SU-DHL-6 (cell line): Measurements from ENCODE around the gene BRD1.

Source experiments
- H2AFZ ChIP-seq: fragments of 200-600 bp; sonication (generic); 2 replicates; pipeline ENCODE4 v1.6.1; 2014; ENCODE audit warnings: low read depth, mild to moderate bottlenecking, moderate library complexity, mixed read lengths, antibody characterized with exemption, low read length; ENCODE audit not compliant: severe bottlenecking
- H3F3A ChIP-seq: fragments of 200-600 bp; shearing (Covaris generic); 2 replicates; pipeline ENCODE4 v1.6.0; 2016; ENCODE audit warnings: antibody characterized with exemption, mild to moderate bottlenecking; ENCODE audit not compliant: insufficient read depth
- H3K27ac ChIP-seq: fragments of 200-600 bp; sonication (generic); 2 replicates; pipeline ENCODE4 v1.5.1; 2016; ENCODE audit warnings: low read depth, mild to moderate bottlenecking, low read length, moderate library complexity, mixed read lengths
- H3K27me3 ChIP-seq: fragments of 200-600 bp; sonication (generic), shearing (Covaris generic); 2 replicates; pipeline ENCODE4 v1.6.0; 2014; ENCODE audit warnings: mild to moderate bottlenecking, low read length
- H3K36me3 ChIP-seq: fragments of 200-600 bp; sonication (generic); 2 replicates; pipeline ENCODE4 v1.6.1; 2014; ENCODE audit warnings: mild to moderate bottlenecking, low read length, mixed read lengths
- H3K4me2 ChIP-seq: fragments of 300-600, 200-600 bp; shearing (Covaris generic), sonication (generic); 2 replicates; pipeline ENCODE4 v1.6.0; 2014; ENCODE audit warnings: low read length, low read depth, mild to moderate bottlenecking; ENCODE audit not compliant: poor library complexity, severe bottlenecking
- H3K4me3 ChIP-seq: fragments of 200-600 bp; sonication (generic); 2 replicates; pipeline ENCODE4 v1.5.1; 2014; ENCODE audit warnings: antibody characterized with exemption, low read length, mild to moderate bottlenecking, mixed read lengths; ENCODE audit not compliant: insufficient read depth, poor library complexity, severe bottlenecking
- H3K79me2 ChIP-seq: fragments of 200-600 bp; sonication (generic); 2 replicates; pipeline ENCODE4 v1.6.1; 2014; ENCODE audit warnings: mild to moderate bottlenecking, low read length, moderate library complexity; ENCODE audit not compliant: insufficient read depth
- H3K9ac ChIP-seq: fragments of 200-600 bp; sonication (generic); 2 replicates; pipeline ENCODE4 v1.7.0; 2014; ENCODE audit warnings: mild to moderate bottlenecking, low read length
- H3K9me2 ChIP-seq: fragments of 200-600 bp; sonication (generic); replicated peaks from 2 replicates; pipeline ENCODE4 v1.6.1; 2014; ENCODE audit warnings: low read length; ENCODE audit not compliant: insufficient read depth
- H3K9me3 ChIP-seq: fragments of 200-600 bp; sonication (generic); 2 replicates; pipeline ENCODE4 v1.6.1; 2014; ENCODE audit warnings: low read length, mixed read lengths; ENCODE audit not compliant: insufficient read depth
- H4K20me1 ChIP-seq: fragments of 200-600 bp; sonication (generic); 2 replicates; pipeline ENCODE4 v1.6.1; 2014; ENCODE audit warnings: low read depth, mild to moderate bottlenecking, antibody characterized with exemption, low read length, moderate library complexity, mixed read lengths
- EZH2phosphoT487 ChIP-seq: fragments of 200-600 bp; sonication (generic), shearing (Covaris generic); conservative IDR thresholded peaks from 2 replicates; pipeline ENCODE4 v1.6.1; 2018; ENCODE audit warnings: mild to moderate bottlenecking, antibody characterized with exemption, low read length, moderate library complexity, mixed read lengths
- TF ChIP-seq, protein P1 (sequence below): fragments of 200-600 bp; sonication (generic); IDR thresholded peaks from one replicate; pipeline ENCODE4 v1.5.1; 2017; ENCODE audit warnings: antibody characterized with exemption, mild to moderate bottlenecking, low read length, moderate library complexity; ENCODE audit not compliant: insufficient read depth, poor library complexity, severe bottlenecking

BRD1 gene

DNA sequence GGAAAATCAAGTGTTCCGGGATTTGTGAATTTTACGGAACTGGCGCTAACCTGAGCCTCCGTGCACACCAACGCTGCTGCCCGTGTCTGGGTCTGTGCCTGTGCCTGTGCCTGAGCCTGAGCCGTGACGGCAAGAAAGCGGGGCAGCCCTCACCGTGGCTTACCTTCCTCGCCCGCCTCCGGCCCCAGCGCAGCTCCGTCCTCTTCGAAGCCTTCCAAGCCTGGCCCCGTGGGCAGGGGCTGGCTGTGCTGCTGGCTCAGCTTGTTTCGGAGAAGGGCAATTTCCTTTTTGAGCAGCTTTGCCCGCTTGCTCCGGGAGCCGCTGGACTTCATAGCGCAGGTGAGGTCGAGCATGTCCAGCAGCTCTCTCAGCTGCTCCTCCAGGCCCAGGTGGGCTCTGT is 33.8 kb downstream of the BRD1 start:
- H3F3A ChIP-seq = no peaks in the 10 kb centered on the region
- no peaks in the 10 kb centered on the region for H3K9me2 ChIP-seq
- no peaks in the 10 kb centered on the region for H3K27me3 ChIP-seq
- H3K4me2 ChIP-seq = no peak overlapping the region
- H3K79me2 ChIP-seq = no peaks in the 10 kb centered on the region; the same call in 1 of the 2 replicates
- no peak overlapping the region for H3K4me3 ChIP-seq
- H3K9ac ChIP-seq = no peak overlapping the region
- no peaks in the 10 kb centered on the region for H3K9me3 ChIP-seq
- no peaks in the 10 kb centered on the region for H3K36me3 ChIP-seq
- TF ChIP-seq, protein P1, sequence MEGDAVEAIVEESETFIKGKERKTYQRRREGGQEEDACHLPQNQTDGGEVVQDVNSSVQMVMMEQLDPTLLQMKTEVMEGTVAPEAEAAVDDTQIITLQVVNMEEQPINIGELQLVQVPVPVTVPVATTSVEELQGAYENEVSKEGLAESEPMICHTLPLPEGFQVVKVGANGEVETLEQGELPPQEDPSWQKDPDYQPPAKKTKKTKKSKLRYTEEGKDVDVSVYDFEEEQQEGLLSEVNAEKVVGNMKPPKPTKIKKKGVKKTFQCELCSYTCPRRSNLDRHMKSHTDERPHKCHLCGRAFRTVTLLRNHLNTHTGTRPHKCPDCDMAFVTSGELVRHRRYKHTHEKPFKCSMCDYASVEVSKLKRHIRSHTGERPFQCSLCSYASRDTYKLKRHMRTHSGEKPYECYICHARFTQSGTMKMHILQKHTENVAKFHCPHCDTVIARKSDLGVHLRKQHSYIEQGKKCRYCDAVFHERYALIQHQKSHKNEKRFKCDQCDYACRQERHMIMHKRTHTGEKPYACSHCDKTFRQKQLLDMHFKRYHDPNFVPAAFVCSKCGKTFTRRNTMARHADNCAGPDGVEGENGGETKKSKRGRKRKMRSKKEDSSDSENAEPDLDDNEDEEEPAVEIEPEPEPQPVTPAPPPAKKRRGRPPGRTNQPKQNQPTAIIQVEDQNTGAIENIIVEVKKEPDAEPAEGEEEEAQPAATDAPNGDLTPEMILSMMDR = no peak
- TF ChIP-seq EZH2phosphoT487 = no peak
- no peak overlapping the region for H2AFZ ChIP-seq
- H3K27ac ChIP-seq = no peak overlapping the region
- no peaks in the 10 kb centered on the region; the same call in 1 of the 2 replicates for H4K20me1 ChIP-seq

DNA sequence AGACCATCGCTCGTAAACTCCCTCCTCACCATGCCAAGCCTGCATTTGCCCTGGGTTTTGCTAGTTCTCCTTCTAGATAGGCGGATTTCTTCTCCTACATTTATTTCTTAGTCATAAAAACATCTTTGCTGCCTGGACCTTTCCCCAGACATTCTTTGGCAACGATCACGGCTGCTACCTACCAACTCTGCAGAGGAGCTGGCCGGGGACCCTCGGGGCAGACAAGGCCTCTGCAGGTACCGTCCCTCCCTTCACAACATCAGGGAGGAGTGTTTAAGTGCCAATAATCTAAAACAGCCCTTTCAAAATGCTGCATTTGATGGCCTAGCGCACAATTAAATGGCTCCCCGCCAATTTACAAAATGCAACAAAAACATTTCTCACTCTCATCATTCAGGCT is 34.4 kb downstream of the BRD1 start:
- no peaks in the 10 kb centered on the region; the same call in 1 of the 2 replicates for H3K79me2 ChIP-seq
- no peaks in the 10 kb centered on the region for H3K27me3 ChIP-seq
- no peaks in the 10 kb centered on the region; the same call in 1 of the 2 replicates for H4K20me1 ChIP-seq
- H2AFZ ChIP-seq = no peak overlapping the region
- no peak overlapping the region for H3K27ac ChIP-seq
- TF ChIP-seq EZH2phosphoT487 = no peak
- TF ChIP-seq, protein P1 = no peak
- no peak overlapping the region for H3K9ac ChIP-seq
- H3K4me3 ChIP-seq = no peak overlapping the region
- H3K36me3 ChIP-seq = no peaks in the 10 kb centered on the region
- no peaks in the 10 kb centered on the region for H3K9me2 ChIP-seq
- H3K4me2 ChIP-seq = no peak overlapping the region
- H3K9me3 ChIP-seq = no peaks in the 10 kb centered on the region
- H3F3A ChIP-seq = no peaks in the 10 kb centered on the region

DNA sequence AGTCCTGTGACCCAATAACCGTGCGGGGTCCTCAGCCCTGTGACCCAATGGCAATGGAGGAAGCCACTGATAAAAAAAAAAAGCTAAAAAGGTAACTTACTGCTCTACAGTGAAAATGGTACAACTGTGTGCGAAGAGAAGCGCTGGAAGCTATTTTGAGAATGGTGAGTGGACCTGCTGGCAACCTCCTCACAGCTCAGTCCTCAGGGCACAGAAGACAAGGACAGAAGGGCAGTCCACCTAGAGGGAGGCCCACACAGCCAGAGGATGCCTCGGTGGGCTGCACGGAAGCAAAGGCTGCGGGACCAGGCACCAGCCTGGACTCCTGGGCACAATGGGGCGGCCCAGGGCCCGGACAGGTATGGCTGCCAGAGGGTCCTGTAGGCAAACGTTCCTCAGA is 35.6 kb downstream of the BRD1 start:
- Histone ChIP-seq H3K27me3 (no peaks in the 10 kb centered on the region), H3K9ac (no peak overlapping the region), H3K79me2 (no peaks in the 10 kb centered on the region; the same call in 1 of the 2 replicates), H3K4me3 (no peak overlapping the region), H3K9me3 (no peaks in the 10 kb centered on the region), H4K20me1 (no peaks in the 10 kb centered on the region; the same call in 1 of the 2 replicates), H3F3A (no peaks in the 10 kb centered on the region), H2AFZ (no peak overlapping the region), H3K36me3 (no peaks in the 10 kb centered on the region), H3K9me2 (no peaks in the 10 kb centered on the region), H3K27ac (no peak overlapping the region), H3K4me2 (no peak overlapping the region)
- TF ChIP-seq, protein P1 = no peak
- TF ChIP-seq EZH2phosphoT487 = no peak
